PC-3 (cell line): Measurements from ENCODE around the gene USP38. TPM values are rescaled to one million over a fixed set of nuclear protein-coding genes. Genes with fewer than 3 reads are reported as not detected.

ENCODE experiments used
- ATAC-seq: fragments of 200-7000 bp; cut with Tn5 transposase; 2 replicates; pipeline ENCODE4 v1.9.1; 2020; ENCODE audit warnings: mild to moderate bottlenecking, moderate library complexity
- BruUV-seq: library from RNA; stranded (reverse); fragments of 400-500 nt; replicated peaks from 2 replicates; lab custom pipeline; 2021; lab: Mats Ljungman, UMichigan
- CTCF ChIA-PET: fragments of 300-600 bp; sonication (Branson Sonifier 250); formaldehyde crosslinking; loops from one replicate; lab custom pipeline; 2022; ENCODE audit warnings: antibody characterized with exemption; lab: Charles Lee
- POLR2A ChIA-PET: fragments of 300-600 bp; sonication (Branson Sonifier 250); formaldehyde crosslinking; loops from one replicate; lab custom pipeline; 2022; ENCODE audit warnings: antibody characterized with exemption; ENCODE audit not compliant: unreplicated experiment; lab: Charles Lee
- DNase-seq: peaks from one replicate; pipeline ENCODE4 v3.0.0-alpha.2; 2015
- H2AFZ ChIP-seq: fragments of 300-600 bp; sonication (generic); 2 replicates; pipeline ENCODE4 v1.6.0; 2016; ENCODE audit warnings: antibody characterized with exemption, low read length
- H3F3A ChIP-seq: fragments of 300-600 bp; sonication (generic); one replicate; pipeline ENCODE4 v1.6.0; 2017; ENCODE audit warnings: antibody characterized with exemption, low read length, control low read depth, mild to moderate bottlenecking; ENCODE audit not compliant: unreplicated experiment
- H3K27ac ChIP-seq: fragments of 300-600 bp; sonication (generic); 2 replicates; pipeline ENCODE4 v1.5.1; 2016; ENCODE audit warnings: mild to moderate bottlenecking, low read length
- H3K27me3 ChIP-seq: fragments of 300-600 bp; sonication (generic); 2 replicates; pipeline ENCODE4 v1.6.1; 2016; ENCODE audit warnings: low read length, mixed read lengths
- H3K36me3 ChIP-seq: fragments of 300-600 bp; sonication (generic); 2 replicates; pipeline ENCODE4 v1.6.1; 2016; ENCODE audit warnings: low read depth, mixed run types, low read length, mixed read lengths
- H3K4me1 ChIP-seq: fragments of 300-600 bp; sonication (generic); 2 replicates; pipeline ENCODE4 v1.5.1; 2016; ENCODE audit warnings: low read length; ENCODE audit not compliant: insufficient read depth
- H3K4me2 ChIP-seq: fragments of 300-600 bp; sonication (generic); 2 replicates; pipeline ENCODE4 v1.6.0; 2016; ENCODE audit warnings: low read length
- H3K4me3 ChIP-seq: fragments of 300-600 bp; sonication (generic); 2 replicates; pipeline ENCODE4 v1.5.1; 2016; ENCODE audit warnings: mild to moderate bottlenecking, low read length, mixed read lengths
- H3K79me2 ChIP-seq: fragments of 300-600 bp; sonication (generic); 2 replicates; pipeline ENCODE4 v1.6.1; 2017; ENCODE audit warnings: low read length, mixed read lengths
- H3K9ac ChIP-seq: fragments of 300-600 bp; sonication (generic); 2 replicates; pipeline ENCODE4 v1.6.0; 2016; ENCODE audit warnings: mild to moderate bottlenecking, low read length
- H3K9me2 ChIP-seq: fragments of 300-600 bp; sonication (generic); replicated peaks from 2 replicates; pipeline ENCODE4 v1.6.1; 2016; ENCODE audit warnings: mixed run types, low read length, mixed read lengths
- H3K9me3 ChIP-seq: fragments of 300-600 bp; sonication (generic); 2 replicates; pipeline ENCODE4 v1.6.1; 2016; ENCODE audit warnings: low read length, mixed read lengths
- H4K20me1 ChIP-seq: fragments of 300-600 bp; sonication (generic); 2 replicates; pipeline ENCODE4 v1.6.1; 2016; ENCODE audit warnings: low read length, mixed read lengths
- EZH2 ChIP-seq: fragments of 300-600 bp; sonication (generic); IDR thresholded peaks from one replicate; pipeline ENCODE4 v1.6.1; 2017; ENCODE audit warnings: antibody characterized with exemption, mild to moderate bottlenecking, low read length; ENCODE audit not compliant: unreplicated experiment
- EZH2phosphoT487 ChIP-seq: fragments of 300-600 bp; sonication (generic); IDR thresholded peaks from 2 replicates; pipeline ENCODE4 v1.6.1; 2018; ENCODE audit warnings: mild to moderate bottlenecking, antibody characterized with exemption, low read length, borderline replicate concordance
- intact Hi-C: fragments of 100-400 bp; cut with micrococcal nuclease; formaldehyde crosslinking; loops from 2 replicates; pipeline ENCODE4 v1.9.0; 2023
- total RNA-seq: library from RNA; depleted of rRNA; stranded (reverse); fragments of >200 nt; gene quantifications from 2 replicates; pipeline ENCODE4 v1.2.3, GENCODE V29; 2014
- TF ChIP-seq, protein P1 (sequence below): fragments of 300-600 bp; sonication (generic); conservative IDR thresholded peaks from 2 replicates; pipeline ENCODE4 v1.5.1; 2017; ENCODE audit warnings: antibody characterized with exemption, low read depth, mild to moderate bottlenecking, low read length

The USP38 gene
- total RNA-seq, 1 experiment from 2014 or later, result 21.5 TPM

DNA sequence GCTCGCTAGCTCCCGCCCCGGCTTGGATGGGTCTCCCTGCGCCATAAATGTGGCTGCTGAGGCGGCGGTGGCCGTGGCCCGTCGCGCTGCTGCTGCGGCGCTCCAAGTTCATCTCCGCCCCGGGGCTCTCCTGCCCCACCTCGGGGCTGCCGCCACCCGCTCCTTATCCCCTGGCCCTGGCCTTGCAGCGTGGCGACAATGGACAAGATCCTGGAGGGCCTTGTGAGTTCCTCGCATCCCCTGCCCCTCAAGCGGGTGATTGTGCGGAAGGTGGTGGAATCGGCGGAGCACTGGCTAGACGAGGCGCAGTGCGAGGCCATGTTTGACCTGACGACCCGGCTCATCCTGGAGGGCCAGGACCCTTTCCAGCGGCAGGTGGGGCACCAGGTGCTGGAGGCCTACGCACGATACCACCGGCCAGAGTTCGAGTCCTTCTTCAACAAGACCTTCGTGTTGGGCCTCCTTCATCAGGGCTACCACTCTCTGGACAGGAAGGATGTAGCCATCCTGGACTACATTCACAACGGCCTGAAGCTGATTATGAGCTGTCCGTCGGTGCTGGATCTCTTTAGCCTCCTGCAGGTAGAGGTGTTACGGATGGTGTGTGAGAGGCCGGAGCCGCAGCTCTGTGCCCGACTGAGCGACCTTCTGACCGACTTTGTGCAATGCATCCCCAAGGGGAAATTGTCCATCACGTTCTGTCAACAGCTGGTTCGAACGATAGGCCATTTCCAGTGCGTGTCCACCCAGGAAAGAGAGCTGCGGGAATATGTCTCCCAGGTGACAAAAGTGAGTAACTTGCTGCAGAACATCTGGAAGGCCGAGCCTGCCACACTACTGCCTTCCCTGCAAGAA, 763 bp downstream of the USP38 start:
- Histone ChIP-seq H3K9me2 (no peaks in the 10 kb centered on the region), H3K9me3 (no peaks in the 10 kb centered on the region), H3K4me1 (peaks cover 33% of the 10 kb centered on the region), H3K4me3 (peak overlapping the region; percentile 94), H3K79me2 (peaks cover 66% of the 10 kb centered on the region), H3K27ac (peak overlapping the region; percentile 86), H3F3A (no peaks in the 10 kb centered on the region), H3K9ac (peak overlapping the region; percentile 89), H3K4me2 (peak overlapping the region; percentile 80), H4K20me1 (peaks cover 46% of the 10 kb centered on the region), H3K36me3 (peaks cover 13% of the 10 kb centered on the region), H2AFZ (peak overlapping the region; percentile 62), H3K27me3 (no peaks in the 10 kb centered on the region)
- ChIA-PET POLR2A (interaction anchor here (0.5 kb wide), 2 partner anchors 1284 to 1624 kb away, joined by 3 to 4 read pairs; no protein-coding TSS in a partner anchor), CTCF (interaction anchor here (0.6 kb wide), 1 partner anchor 15 kb away, joined by 3 read pairs; no protein-coding TSS in a partner anchor)
- BruUV-seq, result no TSS peak
- intact Hi-C loops, result loop anchor here (5.0 kb wide), 1 partner anchor 152 kb away; the partner anchor contains the start of gene GAB1
- ATAC-seq (peak; percentile 10), DNase-seq (peak; percentile 42)
- no peak for TF ChIP-seq EZH2phosphoT487
- TF ChIP-seq, protein P1, sequence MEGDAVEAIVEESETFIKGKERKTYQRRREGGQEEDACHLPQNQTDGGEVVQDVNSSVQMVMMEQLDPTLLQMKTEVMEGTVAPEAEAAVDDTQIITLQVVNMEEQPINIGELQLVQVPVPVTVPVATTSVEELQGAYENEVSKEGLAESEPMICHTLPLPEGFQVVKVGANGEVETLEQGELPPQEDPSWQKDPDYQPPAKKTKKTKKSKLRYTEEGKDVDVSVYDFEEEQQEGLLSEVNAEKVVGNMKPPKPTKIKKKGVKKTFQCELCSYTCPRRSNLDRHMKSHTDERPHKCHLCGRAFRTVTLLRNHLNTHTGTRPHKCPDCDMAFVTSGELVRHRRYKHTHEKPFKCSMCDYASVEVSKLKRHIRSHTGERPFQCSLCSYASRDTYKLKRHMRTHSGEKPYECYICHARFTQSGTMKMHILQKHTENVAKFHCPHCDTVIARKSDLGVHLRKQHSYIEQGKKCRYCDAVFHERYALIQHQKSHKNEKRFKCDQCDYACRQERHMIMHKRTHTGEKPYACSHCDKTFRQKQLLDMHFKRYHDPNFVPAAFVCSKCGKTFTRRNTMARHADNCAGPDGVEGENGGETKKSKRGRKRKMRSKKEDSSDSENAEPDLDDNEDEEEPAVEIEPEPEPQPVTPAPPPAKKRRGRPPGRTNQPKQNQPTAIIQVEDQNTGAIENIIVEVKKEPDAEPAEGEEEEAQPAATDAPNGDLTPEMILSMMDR, result 0 out of 2 replicates have a peak, but pooled peaks have one; percentile 12

DNA sequence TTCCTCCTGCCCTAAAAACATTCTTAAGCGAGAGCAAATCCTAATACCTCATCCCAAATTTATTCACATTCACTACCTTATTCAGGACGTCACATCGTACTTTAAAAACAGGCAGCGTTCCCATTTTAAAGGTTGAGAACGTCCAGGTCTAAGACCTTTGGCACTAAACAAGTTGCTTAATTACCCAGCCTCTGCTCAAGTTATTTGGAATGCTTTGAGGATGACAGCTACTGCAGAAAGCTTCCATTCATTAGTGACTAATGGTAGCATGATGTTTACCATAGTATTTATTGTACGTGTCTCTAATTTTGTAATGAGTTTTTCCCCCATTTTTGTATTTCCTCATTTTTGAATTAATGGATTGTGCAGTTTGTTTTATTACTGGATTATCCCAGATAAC, 1.5 kb downstream of the USP38 start:
- POLR2A ChIA-PET, result interaction anchor here (0.5 kb wide), 1 partner anchor 1283 kb away, joined by 4 read pairs; no protein-coding TSS in a partner anchor

More for the DNA sequence above, 1.5 kb downstream of the USP38 start:
- Histone ChIP-seq H3K4me3 (peak overlapping the region; percentile 94), H3K9me2 (no peaks in the 10 kb centered on the region), H3K79me2 (peaks cover 73% of the 10 kb centered on the region), H3K9ac (peak overlapping the region; percentile 89), H3F3A (no peaks in the 10 kb centered on the region), H2AFZ (no peak overlapping the region), H3K4me1 (peaks cover 33% of the 10 kb centered on the region), H3K27ac (no peak overlapping the region), H4K20me1 (peaks cover 49% of the 10 kb centered on the region), H3K36me3 (peaks cover 19% of the 10 kb centered on the region), H3K27me3 (no peaks in the 10 kb centered on the region), H3K4me2 (peak overlapping the region; percentile 80), H3K9me3 (no peaks in the 10 kb centered on the region)
- BruUV-seq, result TSS peak; percentile 24
- no peak for TF ChIP-seq EZH2phosphoT487
- no peak for TF ChIP-seq EZH2
- TF ChIP-seq, protein P1, result no peak
- intact Hi-C loops, result loop anchor here (5.0 kb wide), 1 partner anchor 151 kb away; the partner anchor contains the start of gene GAB1
- no peak for ATAC-seq
- DNase-seq, result peak; percentile 36
- CTCF ChIA-PET, result no interaction called here
